AG09319 (cell line): ENCODE results near the gene KDM4C.
"Not testable (repeated sequence)": the region's sequence is repeated elsewhere in the genome, so short reads cannot be mapped to it uniquely, and the experiment has no call there.

Source experiments
- DNase-seq: peaks from one replicate; pipeline ENCODE4 v3.0.0-alpha.2; 2010; ENCODE audit warnings: low read depth; ENCODE audit errors: extremely low read depth
- TF ChIP-seq, protein P1 (sequence below): IDR thresholded peaks from 2 replicates; pipeline ENCODE4 v1.5.1; 2011; ENCODE audit warnings: low read depth, mild to moderate bottlenecking, inconsistent platforms, low read length, moderate library complexity

Gene KDM4C

GRCh38 chr9:6764950-6765349, 7.2 kb downstream of the KDM4C start:
- TF ChIP-seq, protein P1, sequence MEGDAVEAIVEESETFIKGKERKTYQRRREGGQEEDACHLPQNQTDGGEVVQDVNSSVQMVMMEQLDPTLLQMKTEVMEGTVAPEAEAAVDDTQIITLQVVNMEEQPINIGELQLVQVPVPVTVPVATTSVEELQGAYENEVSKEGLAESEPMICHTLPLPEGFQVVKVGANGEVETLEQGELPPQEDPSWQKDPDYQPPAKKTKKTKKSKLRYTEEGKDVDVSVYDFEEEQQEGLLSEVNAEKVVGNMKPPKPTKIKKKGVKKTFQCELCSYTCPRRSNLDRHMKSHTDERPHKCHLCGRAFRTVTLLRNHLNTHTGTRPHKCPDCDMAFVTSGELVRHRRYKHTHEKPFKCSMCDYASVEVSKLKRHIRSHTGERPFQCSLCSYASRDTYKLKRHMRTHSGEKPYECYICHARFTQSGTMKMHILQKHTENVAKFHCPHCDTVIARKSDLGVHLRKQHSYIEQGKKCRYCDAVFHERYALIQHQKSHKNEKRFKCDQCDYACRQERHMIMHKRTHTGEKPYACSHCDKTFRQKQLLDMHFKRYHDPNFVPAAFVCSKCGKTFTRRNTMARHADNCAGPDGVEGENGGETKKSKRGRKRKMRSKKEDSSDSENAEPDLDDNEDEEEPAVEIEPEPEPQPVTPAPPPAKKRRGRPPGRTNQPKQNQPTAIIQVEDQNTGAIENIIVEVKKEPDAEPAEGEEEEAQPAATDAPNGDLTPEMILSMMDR, result no peak
- no peak for DNase-seq

- TF ChIP-seq, protein P1, result no peak
Measured at GRCh38 chr9:6765396-6765795, 7.6 kb downstream of the KDM4C start.

GRCh38 chr9:6766606-6767005, 8.8 kb downstream of the KDM4C start:
- DNase-seq, result no peak
- TF ChIP-seq, protein P1, result no peak

More at GRCh38 chr9:6765396-6765795, 7.6 kb downstream of the KDM4C start:
- no peak for DNase-seq

DNA sequence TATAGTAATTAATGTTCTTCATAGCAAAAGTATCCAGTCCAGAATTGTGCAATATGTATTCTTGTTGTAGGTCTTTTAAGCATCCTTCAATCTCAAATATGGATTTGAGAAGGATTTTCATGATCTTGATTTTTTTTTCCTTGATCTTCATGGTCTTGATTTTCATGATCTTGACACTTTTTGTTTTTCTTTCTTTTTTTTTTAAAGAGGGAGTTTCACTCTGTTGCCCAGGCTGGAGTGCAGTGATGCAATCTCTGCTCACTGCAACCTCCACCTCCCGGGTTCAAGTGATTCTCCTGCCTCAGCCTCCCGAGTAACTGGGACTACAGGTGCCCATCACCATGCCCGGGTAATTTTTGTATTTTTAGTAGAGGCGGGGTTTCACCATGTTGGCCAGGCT, 10.8 kb downstream of the KDM4C start:
- DNase-seq, result not testable (repeated sequence)

- no peak for DNase-seq
- TF ChIP-seq, protein P1, result no peak
Measured at GRCh38 chr9:6771722-6772121, 13.9 kb downstream of the KDM4C start.

GRCh38 chr9:6777213-6777902, 19.6 kb downstream of the KDM4C start:
- DNase-seq, result no peak
- TF ChIP-seq, protein P1, result no peak

DNA sequence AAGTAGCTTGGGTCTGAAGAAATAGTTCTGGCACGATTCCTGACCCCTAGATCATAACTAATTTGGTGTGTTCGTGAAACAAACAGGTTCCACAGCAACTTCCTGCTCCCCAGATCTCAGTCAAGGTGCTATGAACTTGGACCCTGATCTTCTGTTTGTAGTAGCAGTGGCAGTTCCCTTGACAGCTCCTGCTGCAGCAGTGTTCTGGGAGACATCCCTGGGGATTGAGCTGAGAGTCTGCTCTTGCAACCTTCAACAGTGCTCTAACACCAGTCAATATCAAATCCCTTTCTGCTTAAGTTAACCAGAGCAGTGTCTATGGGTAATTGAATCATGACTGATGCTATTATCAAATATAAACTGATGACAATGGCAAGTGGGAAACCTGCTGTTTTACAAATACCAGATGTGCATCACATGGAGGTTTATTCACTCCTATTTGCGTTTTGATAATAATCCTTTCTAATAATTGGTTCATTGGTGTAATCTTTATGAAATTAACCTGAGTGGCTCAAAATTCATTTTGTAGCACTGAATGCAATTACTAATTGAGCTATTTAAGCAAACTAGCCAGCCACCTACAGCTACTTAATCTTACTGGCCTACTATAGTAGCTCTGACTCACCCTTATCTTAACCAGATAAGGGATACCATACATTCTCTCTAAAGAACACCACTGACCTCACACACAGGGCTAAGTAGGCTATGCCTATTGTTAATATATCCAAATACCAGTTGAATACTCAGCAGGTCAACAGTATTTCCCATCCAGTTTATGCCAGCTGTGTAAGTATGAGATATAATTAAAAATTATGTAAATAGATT, 21.9 kb downstream of the KDM4C start:
- no peak for DNase-seq
- TF ChIP-seq, protein P1, result no peak

GRCh38 chr9:6780690-6781089, 22.9 kb downstream of the KDM4C start:
- TF ChIP-seq, protein P1, result no peak
- no peak for DNase-seq
